A549 (cell line): ENCODE results near the gene RAB10. TPM values are rescaled to one million over a fixed set of nuclear protein-coding genes. Genes with fewer than 3 reads are reported as not detected.

Experiments used
- ATAC-seq, 2 experiments: fragments of 200-7000 bp in 1 of 2; fragments of >200 bp in 1 of 2; cut with Nextera tagmentation in 1 of 2; cut with Tn5 transposase in 1 of 2; 3 replicates each; pipeline versions ENCODE4 v1.8.0 to v1.9.1; 2018 to 2020; ENCODE audit warnings: mild to moderate bottlenecking in 1 of 2, moderate library complexity in 1 of 2
- CTCF ChIA-PET: fragments of 300-600 bp; sonication (Branson Sonifier 250); formaldehyde crosslinking; extraction: SDS; loops from one replicate; lab custom pipeline; 2021; ENCODE audit warnings: antibody characterized with exemption, inconsistent platforms; lab: Yijun Ruan, JAX
- POLR2A ChIA-PET: fragments of 350-600 bp; formaldehyde crosslinking; extraction: SDS; loops from one replicate; lab custom pipeline; 2021; ENCODE audit warnings: antibody characterized with exemption, inconsistent platforms; lab: Yijun Ruan, JAX
- DNase-seq, 2 experiments: peaks; one replicate each; pipeline versions ENCODE4 v3.0.0 to v3.0.0-alpha.2; 2011 to 2016; ENCODE audit warnings: low read depth in 1 of 2, low spot score in 1 of 2
- FAIRE-seq: peaks from 2 replicates; lab custom pipeline; 2011; peaks lifted over from hg19 to GRCh38; lab: Jason Lieb, UNC
- H3K27ac ChIP-seq, 2 experiments: fragments of >200 bp; sonication (Bioruptor Twin); formaldehyde crosslinking; 3 replicates each; pipeline ENCODE4 v1.5.1; 2016 to 2017
- H3K4me1 ChIP-seq: fragments of >200 bp; sonication (Bioruptor Twin); formaldehyde crosslinking; 3 replicates; pipeline ENCODE4 v1.6.1; 2016
- H3K4me2 ChIP-seq: fragments of >200 bp; sonication (Bioruptor Twin); formaldehyde crosslinking; 3 replicates; pipeline ENCODE4 v1.6.1; 2016
- H3K4me3 ChIP-seq: fragments of >200 bp; sonication (Bioruptor Twin); formaldehyde crosslinking; 3 replicates; pipeline ENCODE4 v1.5.1; 2016
- H3K9me3 ChIP-seq: fragments of >200 bp; sonication (Bioruptor Twin); formaldehyde crosslinking; 3 replicates; pipeline ENCODE4 v1.6.1; 2016
- BHLHE40 ChIP-seq: IDR thresholded peaks from 2 replicates; pipeline ENCODE4 v1.6.1; 2012; ENCODE audit warnings: low read depth, low read length, inconsistent platforms
- CHD2 ChIP-seq: fragments of 150-350 bp; IDR thresholded peaks from 2 replicates; pipeline ENCODE4 v1.6.1; 2014; ENCODE audit warnings: low read length; ENCODE audit not compliant: partially characterized antibody
- EHF ChIP-seq: fragments of 250-450 bp; sonication (Bioruptor Pico); IDR thresholded peaks from 2 replicates; pipeline ENCODE4 v1.5.0; 2020; ENCODE audit warnings: mild to moderate bottlenecking
- EHMT2 ChIP-seq: fragments of 200-600 bp; sonication (generic); IDR thresholded peaks from 2 replicates; pipeline ENCODE4 v1.6.1; 2016; ENCODE audit warnings: antibody characterized with exemption, low read depth, mild to moderate bottlenecking, moderate library complexity
- FOSB ChIP-seq: fragments of 250-450 bp; sonication (Bioruptor Pico); IDR thresholded peaks from 2 replicates; pipeline ENCODE4 v1.5.0; 2020; ENCODE audit warnings: mild to moderate bottlenecking, moderate library complexity
- FOSL2 ChIP-seq, 2 experiments: fragments of 450-650 bp in 1 of 2; fragments of >200 bp in 1 of 2; sonication (Bioruptor Twin) in 1 of 2; formaldehyde crosslinking; IDR thresholded peaks; 2 replicates each; pipeline versions ENCODE4 v1.5.0 to v1.6.1; 2016 to 2020; ENCODE audit warnings: mild to moderate bottlenecking in 1 of 2, moderate library complexity in 1 of 2
- FOXS1 ChIP-seq: fragments of 250-450 bp; sonication (Bioruptor Pico); IDR thresholded peaks from 2 replicates; pipeline ENCODE4 v1.5.0; 2020; ENCODE audit warnings: mild to moderate bottlenecking, moderate library complexity
- HDAC2 ChIP-seq: fragments of 200-600 bp; sonication (generic); IDR thresholded peaks from 2 replicates; pipeline ENCODE4 v1.6.1; 2016
- HMGXB4 ChIP-seq: fragments of 250-450 bp; sonication (Bioruptor Pico); IDR thresholded peaks from 2 replicates; pipeline ENCODE4 v1.5.0; 2021; ENCODE audit warnings: mild to moderate bottlenecking, moderate library complexity, borderline replicate concordance
- HOXB13 ChIP-seq: fragments of 250-450 bp; sonication (Bioruptor Pico); IDR thresholded peaks from 2 replicates; pipeline ENCODE4 v1.5.0; 2020; ENCODE audit warnings: low read depth, mild to moderate bottlenecking, moderate library complexity
- HOXB5 ChIP-seq: fragments of 250-450 bp; sonication (Bioruptor Pico); IDR thresholded peaks from 2 replicates; pipeline ENCODE4 v1.5.0; 2020; ENCODE audit warnings: mild to moderate bottlenecking, moderate library complexity
- JUN ChIP-seq, 2 experiments: fragments of >200 bp; sonication (Bioruptor Twin); formaldehyde crosslinking; IDR thresholded peaks; 2 replicates in 1 of 2; 3 replicates in 1 of 2; pipeline ENCODE4 v1.6.1; 2016 to 2017
- KDM1A ChIP-seq: fragments of 200-600 bp; sonication (generic); IDR thresholded peaks from 2 replicates; pipeline ENCODE4 v1.6.1; 2016; ENCODE audit warnings: low read depth, mild to moderate bottlenecking
- MYC ChIP-seq: IDR thresholded peaks from 2 replicates; pipeline ENCODE4 v1.6.1; 2012; ENCODE audit warnings: mild to moderate bottlenecking, inconsistent platforms, low read length, improper control_type of control experiment, borderline replicate concordance
- NR3C1 ChIP-seq: fragments of >200 bp; sonication (Bioruptor Twin); formaldehyde crosslinking; IDR thresholded peaks from 3 replicates; pipeline ENCODE4 v1.6.1; 2017
- PBX3 ChIP-seq: IDR thresholded peaks from 2 replicates; pipeline ENCODE4 v1.6.1; 2012
- PHF8 ChIP-seq: fragments of 200-600 bp; sonication (generic); IDR thresholded peaks from 2 replicates; pipeline ENCODE4 v1.6.1; 2016; ENCODE audit warnings: low read depth, mild to moderate bottlenecking, antibody characterized with exemption, moderate library complexity, borderline replicate concordance
- POLR2AphosphoS2 ChIP-seq: conservative IDR thresholded peaks from 2 replicates; pipeline ENCODE4 v1.6.1; 2012; ENCODE audit warnings: low read length, improper control_type of control experiment, inconsistent platforms
- RFX5 ChIP-seq: fragments of 450-650 bp; IDR thresholded peaks from 2 replicates; pipeline ENCODE4 v1.7.1; 2014; ENCODE audit warnings: antibody characterized with exemption, mild to moderate bottlenecking, moderate library complexity
- RNF2 ChIP-seq: fragments of 200-600 bp; sonication (generic); IDR thresholded peaks from 2 replicates; pipeline ENCODE4 v1.6.1; 2016; ENCODE audit warnings: low read depth, mild to moderate bottlenecking, antibody characterized with exemption, moderate library complexity, borderline replicate concordance
- SMC3 ChIP-seq: fragments of >200 bp; sonication (Bioruptor Twin); formaldehyde crosslinking; IDR thresholded peaks from 3 replicates; pipeline ENCODE4 v1.6.1; 2018; ENCODE audit warnings: inconsistent platforms
- TFCP2L1 ChIP-seq: fragments of 250-450 bp; sonication (Bioruptor Pico); IDR thresholded peaks from 2 replicates; pipeline ENCODE4 v1.5.0; 2021; ENCODE audit warnings: mild to moderate bottlenecking
- ZC3H11A ChIP-seq: fragments of 450-650 bp; IDR thresholded peaks from 2 replicates; pipeline ENCODE4 v1.6.1; 2014; ENCODE audit warnings: antibody characterized with exemption, mild to moderate bottlenecking
- ZFP36 ChIP-seq: fragments of 450-650 bp; IDR thresholded peaks from 2 replicates; pipeline ENCODE4 v1.6.1; 2014; ENCODE audit warnings: borderline replicate concordance; ENCODE audit not compliant: partially characterized antibody
- ZSCAN20 ChIP-seq: fragments of 250-450 bp; sonication (Bioruptor Pico); IDR thresholded peaks from 2 replicates; pipeline ENCODE4 v1.8.0; 2022; ENCODE audit warnings: mild to moderate bottlenecking, moderate library complexity
- WGBS: methylation state at CpG from one replicate; pipeline ENCODE4 v1.1.6; 2017; ENCODE audit errors: missing lambda C conversion rate; 5-methylcytosine and 5-hydroxymethylcytosine counted together
- polyA plus RNA-seq, 4 experiments: library from polyadenylated mRNA; depleted of rRNA in 3 of 4; stranded (reverse); fragments of >200 nt; fragmentation: RNase III in 1 of 4; extraction: RNeasy Plus Mini Kit Qiagen cat#74134 plus additional on column Dnase treatment in 1 of 4; gene quantifications; 2 replicates in 3 of 4; 3 replicates in 1 of 4; pipeline ENCODE4 v1.2.3, GENCODE V29; 2011 to 2017
- TF ChIP-seq, protein P1 (sequence below): IDR thresholded peaks from 2 replicates; pipeline ENCODE4 v1.6.1; 2012
- TF ChIP-seq, protein P2 (sequence below): fragments of 250-450 bp; sonication (Bioruptor Pico); IDR thresholded peaks from 2 replicates; pipeline ENCODE4 v1.5.0; 2020; ENCODE audit warnings: low read depth, mild to moderate bottlenecking, moderate library complexity
- TF ChIP-seq, protein P3 (sequence below): fragments of >200 bp; sonication (Bioruptor Twin); formaldehyde crosslinking; IDR thresholded peaks from 2 replicates; pipeline ENCODE4 v1.6.1; 2016
- TF ChIP-seq, protein P4 (sequence below): fragments of 150-350 bp; IDR thresholded peaks from 2 replicates; pipeline ENCODE4 v1.6.1; 2014; ENCODE audit warnings: low read depth, mild to moderate bottlenecking, low read length
- TF ChIP-seq, protein P5 (sequence below): fragments of 450-650 bp; IDR thresholded peaks from 2 replicates; pipeline ENCODE4 v1.6.1; 2014; ENCODE audit warnings: antibody characterized with exemption

RAB10 gene
- polyA plus RNA-seq, 2 of the 4 experiments (the other 2 are of a cell fraction), result 272 to 692 TPM

DNA sequence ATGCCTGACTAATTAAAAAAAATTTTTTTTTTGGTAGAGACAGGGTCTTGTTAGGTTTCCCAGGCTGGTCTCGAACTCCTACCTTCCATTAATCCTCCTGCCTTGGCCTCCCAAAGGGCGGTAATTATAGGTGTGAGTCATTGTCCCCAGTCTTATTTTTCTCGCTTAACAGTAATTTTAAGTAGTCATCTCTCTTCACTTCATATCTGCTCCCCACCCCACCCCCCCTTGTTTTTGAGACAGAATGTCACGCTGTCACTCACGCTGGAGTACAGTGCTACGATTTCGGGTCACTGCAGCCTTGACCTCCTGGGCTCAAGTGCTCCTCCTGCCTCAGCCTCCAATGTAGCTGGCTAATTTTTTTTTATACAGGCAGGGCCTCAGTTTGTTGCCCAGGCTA lies 27.7 kb downstream of the RAB10 start:
- peaks cover 77% of the 10 kb centered on the region for H3K4me1 ChIP-seq
- 77% methylated on average over 7 of the region's 7 CpGs for WGBS
- DNase-seq (no peak), FAIRE-seq (no peak), ATAC-seq (no peak)
- no peak overlapping the region for H3K4me3 ChIP-seq
- 0 out of 6 replicates have a peak overlapping the region, but pooled peaks of 1 of the 2 experiments have one; percentile 4 for H3K27ac ChIP-seq
- H3K4me2 ChIP-seq, result no peak overlapping the region
- ChIA-PET POLR2A (interaction anchor here (1.9 kb wide), 1 partner anchor 28 kb away, joined by 5 read pairs; the partner anchor contains the start of gene RAB10), CTCF (interaction anchor here (0.9 to 2.7 kb wide), 5 partner anchors 11 to 110 kb away, joined by 3 to 21 read pairs (median 4); no protein-coding TSS in a partner anchor)
- TF ChIP-seq FOSB (CRISPR knock-in tag), result no peak
- TF ChIP-seq, protein P1, sequence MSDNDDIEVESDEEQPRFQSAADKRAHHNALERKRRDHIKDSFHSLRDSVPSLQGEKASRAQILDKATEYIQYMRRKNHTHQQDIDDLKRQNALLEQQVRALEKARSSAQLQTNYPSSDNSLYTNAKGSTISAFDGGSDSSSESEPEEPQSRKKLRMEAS, result no peak
- TF ChIP-seq HDAC2, result no peak
- TF ChIP-seq, protein P2, sequence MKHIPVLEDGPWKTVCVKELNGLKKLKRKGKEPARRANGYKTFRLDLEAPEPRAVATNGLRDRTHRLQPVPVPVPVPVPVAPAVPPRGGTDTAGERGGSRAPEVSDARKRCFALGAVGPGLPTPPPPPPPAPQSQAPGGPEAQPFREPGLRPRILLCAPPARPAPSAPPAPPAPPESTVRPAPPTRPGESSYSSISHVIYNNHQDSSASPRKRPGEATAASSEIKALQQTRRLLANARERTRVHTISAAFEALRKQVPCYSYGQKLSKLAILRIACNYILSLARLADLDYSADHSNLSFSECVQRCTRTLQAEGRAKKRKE, result no peak
- no peak for TF ChIP-seq RFX5
- TF ChIP-seq MYC, result no peak
- no peak for TF ChIP-seq ZSCAN20 (CRISPR knock-in tag)
- no peak for TF ChIP-seq EHF (CRISPR knock-in tag)
- no peak for TF ChIP-seq BHLHE40
- no peak for TF ChIP-seq JUN (IDR thresholded peaks at IDR 0.05)
- no peak for TF ChIP-seq POLR2AphosphoS2
- no peak for TF ChIP-seq HOXB5
- TF ChIP-seq PBX3, result no peak
- TF ChIP-seq FOXS1 (CRISPR knock-in tag), result no peak
- TF ChIP-seq, protein P3, sequence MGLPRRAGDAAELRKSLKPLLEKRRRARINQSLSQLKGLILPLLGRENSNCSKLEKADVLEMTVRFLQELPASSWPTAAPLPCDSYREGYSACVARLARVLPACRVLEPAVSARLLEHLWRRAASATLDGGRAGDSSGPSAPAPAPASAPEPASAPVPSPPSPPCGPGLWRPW, result no peak
- TF ChIP-seq FOSL2 (IDR thresholded peaks at IDR 0.05), result no peak
- no peak for TF ChIP-seq FOSL2 (CRISPR knock-in tag; IDR thresholded peaks at IDR 0.05)
- TF ChIP-seq ZFP36, result no peak
- no peaks in the 10 kb centered on the region for H3K9me3 ChIP-seq

GRCh38 chr2:26064846-26065245 lies 31.0 kb downstream of the RAB10 start:
- peak overlapping the region; percentile 23; the same call in 2 of the 3 replicates for H3K4me2 ChIP-seq
- TF ChIP-seq, protein P2, result no peak
- TF ChIP-seq ZC3H11A (no peak), RFX5 (no peak), ZSCAN20 (CRISPR knock-in tag) (no peak), RNF2 (no peak), KDM1A (peak; percentile 71; the same call in 1 of the 2 replicates), SMC3 (no peak), HOXB13 (no peak), HMGXB4 (CRISPR knock-in tag) (no peak), POLR2AphosphoS2 (no peak), TFCP2L1 (CRISPR knock-in tag) (no peak), CHD2 (no peak), FOXS1 (CRISPR knock-in tag) (no peak), PHF8 (no peak), NR3C1 (no peak), EHMT2 (no peak), FOSL2 (IDR thresholded peaks at IDR 0.05) (no peak), FOSL2 (CRISPR knock-in tag; IDR thresholded peaks at IDR 0.05) (no peak)
- TF ChIP-seq, protein P4, sequence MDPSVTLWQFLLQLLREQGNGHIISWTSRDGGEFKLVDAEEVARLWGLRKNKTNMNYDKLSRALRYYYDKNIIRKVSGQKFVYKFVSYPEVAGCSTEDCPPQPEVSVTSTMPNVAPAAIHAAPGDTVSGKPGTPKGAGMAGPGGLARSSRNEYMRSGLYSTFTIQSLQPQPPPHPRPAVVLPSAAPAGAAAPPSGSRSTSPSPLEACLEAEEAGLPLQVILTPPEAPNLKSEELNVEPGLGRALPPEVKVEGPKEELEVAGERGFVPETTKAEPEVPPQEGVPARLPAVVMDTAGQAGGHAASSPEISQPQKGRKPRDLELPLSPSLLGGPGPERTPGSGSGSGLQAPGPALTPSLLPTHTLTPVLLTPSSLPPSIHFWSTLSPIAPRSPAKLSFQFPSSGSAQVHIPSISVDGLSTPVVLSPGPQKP, result no peak
- TF ChIP-seq, protein P5, sequence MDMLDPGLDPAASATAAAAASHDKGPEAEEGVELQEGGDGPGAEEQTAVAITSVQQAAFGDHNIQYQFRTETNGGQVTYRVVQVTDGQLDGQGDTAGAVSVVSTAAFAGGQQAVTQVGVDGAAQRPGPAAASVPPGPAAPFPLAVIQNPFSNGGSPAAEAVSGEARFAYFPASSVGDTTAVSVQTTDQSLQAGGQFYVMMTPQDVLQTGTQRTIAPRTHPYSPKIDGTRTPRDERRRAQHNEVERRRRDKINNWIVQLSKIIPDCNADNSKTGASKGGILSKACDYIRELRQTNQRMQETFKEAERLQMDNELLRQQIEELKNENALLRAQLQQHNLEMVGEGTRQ, result peak; percentile 51; the same call in 1 of the 2 replicates

More at GRCh38 chr2:26064846-26065245, 31.0 kb downstream of the RAB10 start:
- CTCF ChIA-PET, result interaction anchor here (0.8 to 3.7 kb wide), 5 partner anchors 11 to 73 kb away, joined by 3 to 13 read pairs (median 8); no protein-coding TSS in a partner anchor
- H3K4me1 ChIP-seq, result peaks cover 75% of the 10 kb centered on the region
- FAIRE-seq, result no peak
- H3K4me3 ChIP-seq, result no peak overlapping the region
- ATAC-seq, result peak; percentile 49 to 54; a peak in 3 of 6 replicates
- DNase-seq, result peak in 1 of 2 experiments; percentile 70
- H3K27ac ChIP-seq, result peak overlapping the region in 1 of 2 experiments; percentile 33; a peak in 2 of 6 replicates
- POLR2A ChIA-PET, result interaction anchor here (1.1 kb wide), 1 partner anchor 55 kb away, joined by 3 read pairs; no protein-coding TSS in a partner anchor
- no peaks in the 10 kb centered on the region for H3K9me3 ChIP-seq
- WGBS, result 85% methylated on average over 4 of the region's 4 CpGs
